NCI-H146 treated with DMSO at 0.1 percent for 48 hours (cell line): ENCODE measurements around the gene IQGAP1.

Source experiments
- DNase-seq: peaks from one replicate; lab custom pipeline; 2025; ENCODE audit not compliant: unreplicated experiment; lab: John Stamatoyannopoulos, UW

Gene IQGAP1

GRCh38 chr15:90375071-90375470 is 13.0 kb upstream of the IQGAP1 start:
- DNase-seq = no peak

DNA sequence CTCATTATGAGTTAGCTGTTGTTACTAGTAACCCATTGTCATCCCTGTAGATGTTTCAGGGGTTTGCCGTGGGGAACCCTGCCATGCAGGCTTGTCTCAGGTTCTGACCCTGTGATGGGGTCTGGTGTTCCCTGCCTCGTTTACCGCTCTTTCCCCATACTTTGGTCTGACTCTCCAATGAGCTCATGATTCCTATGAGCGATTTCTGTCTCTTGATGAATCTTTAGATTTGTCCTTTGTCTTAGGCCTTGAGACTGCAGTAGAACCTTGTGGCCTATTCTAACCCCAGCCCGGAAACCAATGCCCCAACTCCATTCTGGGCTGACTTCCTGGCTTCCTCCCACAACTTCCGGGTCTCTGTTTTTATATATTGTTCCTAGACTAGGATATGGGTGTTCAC is 11.3 kb upstream of the IQGAP1 start:
- no peak for DNase-seq

DNA sequence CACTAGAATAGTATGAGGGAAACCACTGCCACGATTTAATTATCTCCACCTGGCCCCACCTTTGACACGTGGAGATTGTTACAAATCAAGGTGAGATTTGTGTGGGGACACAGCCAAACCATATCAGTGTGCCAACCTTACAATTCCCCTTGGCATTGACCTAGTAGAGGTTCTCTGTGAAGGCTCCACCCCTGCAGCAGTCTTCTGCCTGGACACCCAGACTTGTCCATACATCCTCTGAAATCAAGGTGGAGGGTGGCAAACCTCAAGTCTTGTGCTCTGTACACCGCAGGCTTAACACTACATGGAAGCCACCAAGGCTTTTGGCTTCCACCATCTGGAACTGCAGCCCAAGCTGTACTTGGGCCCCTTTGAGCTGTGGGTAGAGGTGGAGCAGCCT is 8.8 kb upstream of the IQGAP1 start:
- DNase-seq = no peak

- no peak for DNase-seq
Measured at GRCh38 chr15:90381515-90381914, 6.5 kb upstream of the IQGAP1 start.

- no peak for DNase-seq
Measured at GRCh38 chr15:90382320-90382719, 5.7 kb upstream of the IQGAP1 start.

DNA sequence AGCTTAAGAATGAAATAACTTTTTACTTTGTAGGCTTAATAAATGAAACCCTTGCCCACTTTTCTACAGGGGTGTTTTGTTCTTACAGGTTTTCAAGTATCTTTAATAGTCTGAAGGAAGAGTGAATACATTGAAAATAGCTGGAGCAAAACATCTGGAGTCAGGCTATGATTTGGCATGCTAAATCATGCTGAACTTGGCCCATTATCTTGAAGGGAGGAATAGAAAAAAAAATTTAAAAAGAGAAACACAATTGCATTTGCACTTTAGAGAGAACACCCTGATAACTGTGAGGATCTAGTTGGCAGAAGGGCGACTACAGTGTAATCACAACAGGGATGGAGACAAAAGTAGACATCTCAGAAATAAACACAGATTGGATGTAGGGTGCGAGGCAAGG is 1.8 kb upstream of the IQGAP1 start:
- no peak for DNase-seq

GRCh38 chr15:90388462-90389380 is 679 bp downstream of the IQGAP1 start:
- peak; percentile 8 for DNase-seq

GRCh38 chr15:90389513-90389912 is 1.5 kb downstream of the IQGAP1 start:
- no peak for DNase-seq

- DNase-seq = no peak
Measured at GRCh38 chr15:90393040-90393439, 5.0 kb downstream of the IQGAP1 start.

DNA sequence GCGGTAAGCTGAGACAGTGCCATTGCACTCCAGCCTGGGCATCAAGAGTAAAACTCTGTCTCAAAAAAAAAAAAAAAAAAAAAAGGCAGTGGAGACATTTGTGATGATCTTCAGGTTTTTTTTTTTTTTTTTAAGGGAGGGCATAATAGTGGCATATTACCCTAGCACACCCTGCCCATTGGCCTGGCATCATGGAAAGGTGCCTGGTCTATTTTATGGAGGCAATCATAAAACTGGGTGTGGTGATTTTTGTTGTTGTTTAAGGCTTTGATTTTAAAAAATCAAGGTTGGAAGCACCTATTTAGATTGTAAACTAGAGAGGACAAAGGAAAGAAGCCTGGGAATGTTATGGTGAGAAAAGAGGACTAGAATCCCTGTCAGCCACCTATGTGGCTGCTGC is 6.0 kb downstream of the IQGAP1 start:
- no peak for DNase-seq

- no peak for DNase-seq
Measured at GRCh38 chr15:90394748-90395442, 6.9 kb downstream of the IQGAP1 start.

- no peak for DNase-seq
Measured at GRCh38 chr15:90396321-90396720, 8.3 kb downstream of the IQGAP1 start.

- no peak for DNase-seq
Measured at GRCh38 chr15:90400005-90400758, 12.1 kb downstream of the IQGAP1 start.

DNA sequence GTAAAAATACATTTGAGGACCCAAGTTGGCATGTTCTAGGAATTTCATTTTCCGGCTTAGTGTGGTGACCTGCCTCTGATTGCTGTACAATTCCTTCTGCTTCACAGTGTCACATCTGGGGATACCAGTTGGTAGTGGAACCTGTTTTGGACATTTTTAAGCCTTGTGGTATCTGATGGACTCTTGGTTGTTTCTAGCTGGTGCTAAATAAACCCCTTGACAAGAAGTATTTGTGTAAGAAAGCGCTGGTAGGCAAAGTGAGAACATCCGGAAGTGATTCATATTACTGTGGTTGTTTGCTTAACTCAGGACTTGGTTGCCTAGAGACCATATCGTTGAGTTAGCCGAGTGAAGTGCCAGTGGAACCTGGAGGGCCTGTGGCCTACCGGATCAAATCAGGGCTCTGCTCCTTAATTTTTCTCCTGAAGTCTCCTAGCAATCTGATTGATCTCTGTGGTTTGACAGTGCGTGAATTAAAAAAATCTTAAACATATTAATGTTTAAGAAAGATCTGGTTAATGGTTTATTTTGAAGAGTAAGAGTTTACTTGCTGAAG is 12.8 kb downstream of the IQGAP1 start:
- DNase-seq = peak; percentile 54

DNA sequence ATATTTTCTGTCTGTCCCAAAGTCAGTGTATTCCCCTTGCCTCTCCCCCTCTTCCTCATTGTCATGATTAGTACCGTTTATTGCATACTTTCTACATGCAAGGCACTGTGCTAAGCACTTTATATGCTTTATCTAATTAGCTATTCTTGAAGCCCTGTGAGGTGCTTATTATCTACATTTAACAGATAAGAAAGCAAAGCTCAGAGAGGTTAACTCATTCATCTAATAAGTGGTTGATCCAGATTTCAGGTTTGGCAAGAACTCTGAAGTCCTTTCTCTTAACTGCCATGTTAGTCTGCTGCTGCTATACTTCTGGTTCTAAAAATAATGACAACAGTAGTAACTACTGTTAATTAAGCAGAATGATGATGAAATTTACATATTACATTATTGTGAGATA is 13.5 kb downstream of the IQGAP1 start:
- DNase-seq = no peak

GRCh38 chr15:90402223-90402622 is 14.2 kb downstream of the IQGAP1 start:
- no peak for DNase-seq

DNA sequence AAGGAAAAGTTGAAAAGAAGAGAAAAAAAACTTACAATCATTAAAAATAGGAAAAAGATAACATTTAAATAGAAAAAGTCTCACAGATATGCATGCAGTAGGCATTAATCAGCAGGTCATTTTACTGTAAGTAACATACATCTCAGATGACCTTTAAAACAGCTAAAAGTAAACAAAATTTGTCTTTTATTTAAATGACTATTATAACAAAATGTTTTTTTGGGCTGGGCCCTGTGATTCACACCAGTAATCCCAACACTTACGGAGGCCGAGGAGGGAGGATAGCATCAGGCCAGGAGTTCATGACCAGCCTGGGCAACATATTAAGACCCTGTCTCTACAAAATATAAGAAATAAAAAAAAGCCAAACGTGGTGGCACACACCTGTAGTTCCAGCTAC is 14.7 kb downstream of the IQGAP1 start:
- no peak for DNase-seq

DNA sequence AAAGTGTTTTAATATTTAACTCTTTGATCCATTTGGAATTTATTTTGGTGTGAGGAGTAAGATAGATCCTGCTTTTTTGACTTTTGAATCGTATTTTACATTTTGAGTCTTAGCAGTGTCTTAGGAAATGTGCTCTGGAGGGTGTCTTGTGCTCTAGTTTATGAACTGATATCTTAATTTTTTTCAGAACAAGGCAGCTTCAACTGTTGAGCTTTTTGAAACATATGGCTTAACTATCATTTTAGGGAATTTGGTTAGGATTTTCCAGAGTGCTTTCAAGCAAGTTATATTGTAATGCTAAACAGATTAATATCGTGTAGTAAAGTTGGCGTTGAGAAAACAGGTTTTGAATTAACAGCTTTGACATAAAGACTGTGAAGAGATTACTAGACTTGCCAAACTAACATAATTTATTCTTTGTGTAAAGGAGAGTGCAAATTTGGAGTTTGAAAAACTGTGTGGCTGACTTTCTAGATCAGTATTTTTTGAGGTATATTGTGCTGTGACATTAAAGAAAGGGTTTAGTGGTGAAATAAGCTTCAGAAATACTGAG is 17.1 kb downstream of the IQGAP1 start:
- no peak for DNase-seq

- no peak for DNase-seq
Measured at GRCh38 chr15:90407336-90407735, 19.3 kb downstream of the IQGAP1 start.

- no peak for DNase-seq
Measured at GRCh38 chr15:90407871-90408317, 19.9 kb downstream of the IQGAP1 start.

DNA sequence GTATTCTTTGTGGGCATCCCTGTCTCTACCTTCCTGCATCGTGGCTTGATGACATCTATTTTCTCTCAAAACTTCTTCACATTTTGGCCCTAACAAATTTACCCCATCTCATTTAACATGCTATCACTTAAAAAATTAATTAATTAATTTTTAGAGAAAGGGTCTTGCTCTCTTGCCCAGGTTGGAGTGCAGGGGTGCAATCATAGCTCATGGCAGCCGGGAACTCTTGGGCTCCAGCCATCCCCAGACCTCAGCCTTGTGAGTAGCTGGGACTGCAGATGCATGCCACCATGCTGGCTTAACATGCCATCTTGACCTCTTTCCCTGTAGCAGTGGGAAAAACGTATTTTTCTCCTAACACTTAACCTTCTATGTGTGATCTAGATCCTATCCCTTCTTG is 20.6 kb downstream of the IQGAP1 start:
- DNase-seq = no peak
